B cell (primary cell): ENCODE results near the gene KCNMB2. TPM values are rescaled to one million over a fixed set of nuclear protein-coding genes. Genes with fewer than 3 reads are reported as not detected.

ENCODE experiments used
- ATAC-seq: fragments of 200-7000 bp; cut with Tn5 transposase; one replicate; pipeline ENCODE4 v1.10.0; 2021; ENCODE audit warnings: low read depth, mild to moderate bottlenecking, moderate number of reproducible peaks, moderate library complexity
- CTCF ChIA-PET: fragments of 350-600 bp; sonication (Branson Sonifier 250); formaldehyde crosslinking; loops from one replicate; lab custom pipeline; 2021; ENCODE audit warnings: antibody characterized with exemption, inconsistent platforms; lab: Charles Lee
- POLR2A ChIA-PET: fragments of 350-600 bp; sonication (Branson Sonifier 250); formaldehyde crosslinking; loops from one replicate; lab custom pipeline; 2021; ENCODE audit warnings: antibody characterized with exemption; lab: Charles Lee
- DNase-seq: peaks from one replicate; pipeline ENCODE4 v3.0.0; 2013
- H2AFZ ChIP-seq: 2 replicates; pipeline ENCODE4 v1.6.1; 2012; ENCODE audit warnings: mild to moderate bottlenecking, low read depth, low read length; ENCODE audit not compliant: insufficient read depth, poor library complexity, severe bottlenecking
- H3K27ac ChIP-seq, 2 donors: 1 replicate in 1 of 2; 2 replicates in 1 of 2; pipeline ENCODE4 v1.5.1; 2012 to 2013; ENCODE audit warnings: low read length in 2 of 2, mild to moderate bottlenecking in 2 of 2, moderate library complexity in 1 of 2
- H3K27me3 ChIP-seq, 4 experiments: fragments of 200-600 bp in 1 of 4; sonication (generic) in 1 of 4; replicated peaks in 1 of 4; 1 replicate in 2 of 4; 2 replicates in 2 of 4; pipeline versions ENCODE4 v1.6.1 to v1.7.0; 2013 to 2016; ENCODE audit warnings: low read length in 3 of 4, mild to moderate bottlenecking in 2 of 4, mixed read lengths in 1 of 4, moderate library complexity in 1 of 4; ENCODE audit not compliant: insufficient read depth in 4 of 4, control insufficient read depth in 3 of 4; ENCODE audit errors: control extremely low read depth in 1 of 4
- H3K36me3 ChIP-seq, 2 experiments: replicated peaks in 1 of 2; 1 replicate in 1 of 2; 2 replicates in 1 of 2; pipeline versions ENCODE4 v1.6.1 to v1.7.1; 2013; ENCODE audit warnings: low read length in 1 of 2; ENCODE audit not compliant: insufficient read depth in 2 of 2, control insufficient read depth in 1 of 2; ENCODE audit errors: control extremely low read depth in 1 of 2, extremely low read depth in 1 of 2
- H3K4me1 ChIP-seq, 2 donors: fragments of 200-600 bp in 1 of 2; sonication (generic) in 1 of 2; 1 replicate in 1 of 2; 2 replicates in 1 of 2; pipeline versions ENCODE4 v1.5.1 to v1.6.1; 2013 to 2017; ENCODE audit warnings: low read length in 2 of 2; ENCODE audit not compliant: control insufficient read depth in 2 of 2, insufficient read depth in 2 of 2
- H3K4me2 ChIP-seq: replicated peaks from 2 replicates; pipeline ENCODE3; 2012; ENCODE audit warnings: mild to moderate bottlenecking, low read depth, low read length; ENCODE audit not compliant: poor library complexity, severe bottlenecking
- H3K4me3 ChIP-seq, 5 experiments: fragments of 200-600 bp in 1 of 5; sonication (generic) in 1 of 5; 1 replicate in 3 of 5; 2 replicates in 2 of 5; pipeline versions ENCODE4 v1.5.1 to v1.7.0; 2011 to 2016; ENCODE audit warnings: low read length in 4 of 5, mild to moderate bottlenecking in 4 of 5, low read depth in 2 of 5, control low read depth in 1 of 5, moderate library complexity in 1 of 5; ENCODE audit not compliant: insufficient read depth in 1 of 5; ENCODE audit errors: control extremely low read depth in 1 of 5, extremely low read depth in 1 of 5
- H3K79me2 ChIP-seq: fragments of 200-600 bp; sonication (generic); one replicate; pipeline ENCODE4 v1.6.0; 2016; ENCODE audit warnings: low read length; ENCODE audit not compliant: control insufficient read depth, insufficient read depth
- H3K9ac ChIP-seq: fragments of 200-600 bp; sonication (generic); 2 replicates; pipeline ENCODE4 v1.6.1; 2017; ENCODE audit warnings: mild to moderate bottlenecking, low read length, moderate library complexity
- H3K9me3 ChIP-seq, 3 donors: one replicate each; pipeline versions ENCODE4 v1.6.1 to v1.7.1; 2013; ENCODE audit warnings: low read length in 2 of 3; ENCODE audit not compliant: control insufficient read depth in 2 of 3, insufficient read depth in 1 of 3; ENCODE audit errors: control extremely low read depth in 1 of 3
- H4K20me1 ChIP-seq: 2 replicates; pipeline ENCODE4 v1.6.0; 2012; ENCODE audit warnings: mild to moderate bottlenecking, low read length; ENCODE audit not compliant: insufficient read depth, control insufficient read depth, poor library complexity, severe bottlenecking
- H3K27ac Mint-ChIP-seq: one replicate; pipeline ENCODE4 v1.8.0; 2021; ENCODE audit warnings: mixed read lengths
- H3K27me3 Mint-ChIP-seq: one replicate; pipeline ENCODE4 v1.8.0; 2021; ENCODE audit warnings: mixed read lengths
- H3K4me1 Mint-ChIP-seq: one replicate; pipeline ENCODE4 v1.8.0; 2021; ENCODE audit warnings: mixed read lengths
- H3K4me3 Mint-ChIP-seq: one replicate; pipeline ENCODE4 v1.8.0; 2021; ENCODE audit warnings: mixed read lengths
- H3K9me3 Mint-ChIP-seq: one replicate; pipeline ENCODE4 v1.8.0; 2022; ENCODE audit warnings: mixed read lengths; ENCODE audit not compliant: insufficient read depth
- CTCF ChIP-seq: fragments of 200-600 bp; IDR thresholded peaks from one replicate; pipeline ENCODE4 v1.8.0; 2022; ENCODE audit warnings: antibody characterized with exemption, mild to moderate bottlenecking
- EZH2 ChIP-seq: IDR thresholded peaks from 2 replicates; pipeline ENCODE4 v1.6.1; 2012; ENCODE audit warnings: borderline replicate concordance, low read depth, mild to moderate bottlenecking, moderate library complexity, low read length; ENCODE audit not compliant: insufficient read depth, poor library complexity, severe bottlenecking
- WGBS: methylation state at CpG from one replicate; pipeline ENCODE4 v1.1.5; 2013; ENCODE audit warnings: missing lambda C conversion rate; ENCODE audit not compliant: insufficient coverage; 5-methylcytosine and 5-hydroxymethylcytosine counted together
- intact Hi-C: fragments of 100-400 bp; cut with micrococcal nuclease; formaldehyde crosslinking; loops from one replicate; pipeline ENCODE4 v1.10.0; 2022
- polyA plus RNA-seq: library from polyadenylated mRNA; depleted of rRNA; stranded (reverse); fragments of >200 nt; gene quantifications from 2 replicates; pipeline ENCODE4 v1.2.3, GENCODE V29; 2012
- total RNA-seq, 2 donors: library from RNA; stranded (reverse); fragments of 120-200 nt in 1 of 2; gene quantifications; 1 replicate in 1 of 2; 2 replicates in 1 of 2; pipeline versions ENCODE4 v1.2.3 to v1.2.4, GENCODE V29; 2013 to 2022

The KCNMB2 gene
- total and polyA plus RNA-seq, 2 donors (not counting 1 experiment from before 2014, with no cell fraction given): not detected

GRCh38 chr3:178597371-178597770 is 61.1 kb downstream of the KCNMB2 start:
- Mint-ChIP-seq H3K4me3 (no peak overlapping the region), H3K4me1 (no peaks in the 10 kb centered on the region), H3K27me3 (peaks cover 4% of the 10 kb centered on the region), H3K9me3 (no peaks in the 10 kb centered on the region), H3K27ac (no peak overlapping the region)
- ChIA-PET CTCF (no interaction called here), POLR2A (no interaction called here)
- no peaks in the 10 kb centered on the region for H3K36me3 ChIP-seq
- H2AFZ ChIP-seq: no peak overlapping the region
- no peak overlapping the region for H3K27ac ChIP-seq
- no peaks in the 10 kb centered on the region for H4K20me1 ChIP-seq
- intact Hi-C loops: no loop called here
- H3K4me3 ChIP-seq: no peak overlapping the region
- H3K9me3 ChIP-seq: no peaks in the 10 kb centered on the region
- H3K4me2 ChIP-seq: no peak overlapping the region
- H3K79me2 ChIP-seq: no peaks in the 10 kb centered on the region
- no peak for TF ChIP-seq CTCF
- no peak for TF ChIP-seq EZH2
- ATAC-seq (no peak), DNase-seq (no peak)
- no peak overlapping the region for H3K9ac ChIP-seq
- H3K27me3 ChIP-seq: no peaks in the 10 kb centered on the region
- no peaks in the 10 kb centered on the region for H3K4me1 ChIP-seq
- 100% methylated on average over 1 of the region's 2 CpGs for WGBS

- no peak overlapping the region for H3K4me3 Mint-ChIP-seq
- Histone ChIP-seq H3K9ac (no peak overlapping the region), H3K4me3 (no peak overlapping the region), H3K4me1 (no peaks in the 10 kb centered on the region), H3K9me3 (no peaks in the 10 kb centered on the region), H3K27me3 (no peaks in the 10 kb centered on the region), H3K4me2 (no peak overlapping the region), H4K20me1 (no peaks in the 10 kb centered on the region), H2AFZ (no peak overlapping the region), H3K79me2 (no peaks in the 10 kb centered on the region), H3K27ac (no peak overlapping the region), H3K36me3 (no peaks in the 10 kb centered on the region)
- H3K4me1 Mint-ChIP-seq: no peaks in the 10 kb centered on the region
- H3K27me3 Mint-ChIP-seq: peaks cover 15% of the 10 kb centered on the region
- intact Hi-C loops: no loop called here
- ChIA-PET POLR2A (no interaction called here), CTCF (no interaction called here)
- no peaks in the 10 kb centered on the region for H3K9me3 Mint-ChIP-seq
- ATAC-seq: no peak
- TF ChIP-seq CTCF (no peak), EZH2 (no peak)
- whole genome bisulfite sequencing: 94% methylated on average over 1 of the region's 2 CpGs
- no peak for DNase-seq
- no peak overlapping the region for H3K27ac Mint-ChIP-seq
These were observed 66.6 kb downstream of the KCNMB2 start for GRCh38 chr3:178602856-178603255.
